ENCODE results near the gene REG3G. TPM values are rescaled to one million over a fixed set of nuclear protein-coding genes. Genes with fewer than 3 reads are reported as not detected.

REG3G gene
- total and polyA plus RNA-seq, 2 of the 13 experiments (the other 11 are each of a cell fraction or from before 2014, with no cell fraction given), result not detected

DNA sequence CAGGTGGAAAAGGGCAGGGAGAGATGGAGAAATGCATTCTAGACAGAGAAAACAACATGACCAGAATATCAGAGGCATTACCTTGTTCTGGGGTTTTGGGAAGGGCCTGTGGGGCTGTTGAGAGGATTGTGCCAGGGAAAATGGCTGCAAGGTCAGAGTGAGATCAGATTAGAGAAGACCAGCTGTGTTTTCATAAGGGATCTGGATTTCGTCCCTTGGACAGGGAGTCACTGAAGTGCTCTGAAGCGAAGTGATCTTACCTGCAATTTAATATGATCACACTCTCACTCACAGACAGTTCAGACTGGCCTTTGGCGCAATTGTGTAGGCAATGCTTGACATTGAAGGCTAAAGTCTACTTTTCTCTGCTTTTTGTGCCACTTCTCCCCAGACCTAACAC lies 20.3 kb upstream of the REG3G start (continued):
- TF ChIP-seq, protein P1, sequence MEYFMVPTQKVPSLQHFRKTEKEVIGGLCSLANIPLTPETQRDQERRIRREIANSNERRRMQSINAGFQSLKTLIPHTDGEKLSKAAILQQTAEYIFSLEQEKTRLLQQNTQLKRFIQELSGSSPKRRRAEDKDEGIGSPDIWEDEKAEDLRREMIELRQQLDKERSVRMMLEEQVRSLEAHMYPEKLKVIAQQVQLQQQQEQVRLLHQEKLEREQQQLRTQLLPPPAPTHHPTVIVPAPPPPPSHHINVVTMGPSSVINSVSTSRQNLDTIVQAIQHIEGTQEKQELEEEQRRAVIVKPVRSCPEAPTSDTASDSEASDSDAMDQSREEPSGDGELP (IDR thresholded peaks at IDR 0.05; ENCODE audit: borderline replicate concordance, low read depth), result no peak
- TF ChIP-seq BHLHE40 (IDR thresholded peaks at IDR 0.05; ENCODE audit: low read length) (no peak), MXI1 (IDR thresholded peaks at IDR 0.05; ENCODE audit: borderline replicate concordance, low read depth, low read length) (no peak)

DNA sequence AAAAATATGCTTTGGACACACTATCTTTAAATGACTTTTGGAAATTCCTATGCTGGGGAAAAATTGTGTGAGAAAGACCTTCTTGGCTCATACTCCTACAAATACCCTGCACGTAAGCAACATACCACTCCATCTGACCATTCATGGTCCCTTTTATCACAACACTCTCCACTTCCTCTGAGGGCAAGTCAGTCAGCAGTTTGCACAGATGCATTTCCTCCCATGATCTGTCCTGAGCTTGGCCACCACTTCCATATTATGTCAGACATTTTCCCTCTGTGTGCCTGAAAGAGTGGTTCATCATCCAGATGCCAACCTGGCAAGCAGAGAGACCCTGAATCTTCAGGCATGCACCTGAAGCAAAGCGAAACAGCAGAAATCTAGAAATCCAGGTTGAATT lies 16.1 kb upstream of the REG3G start:
- ATAC-seq (no peak), FAIRE-seq (no peak), DNase-seq (ENCODE audit: low spot score) (no peak)
- intact Hi-C loops (cut with micrococcal nuclease; ENCODE audit: unreplicated experiment), result no loop called here
- 13% methylated on average over 2 of the region's 2 CpGs for WGBS (ENCODE audit: low lambda C conversion rate)
- no peaks in the 10 kb centered on the region for H3K4me1 ChIP-seq (ENCODE audit: insufficient read depth, low read length)
- H3K9me3 ChIP-seq (ENCODE audit: low read length), result no peaks in the 10 kb centered on the region
- no peaks in the 10 kb centered on the region for H3K27me3 ChIP-seq (ENCODE audit: control insufficient read depth in 1 of 2, insufficient read depth in 2 of 2, low read length in 2 of 2)
- no peaks in the 10 kb centered on the region for H3K36me3 ChIP-seq (replicated peaks in 1 of 2; ENCODE audit: control insufficient read depth in 1 of 2, insufficient read depth in 2 of 2, low read length in 2 of 2)
- no peak overlapping the region for H3K9ac ChIP-seq (ENCODE audit: insufficient read depth, low read depth, low read length)
- ChIA-PET CTCF (ENCODE audit: low intra/inter-chr PET ratio, low total read pairs) (no interaction called here), POLR2A (no interaction called here)
- no TSS peak for BruUV-seq (replicated peaks)
- TF ChIP-seq ZNF891 (CRISPR knock-in tag; IDR thresholded peaks at IDR 0.05) (no peak), ZNF160 (CRISPR knock-in tag; IDR thresholded peaks at IDR 0.05) (no peak), ZSCAN9 (CRISPR knock-in tag; IDR thresholded peaks at IDR 0.05; ENCODE audit: borderline replicate concordance) (no peak), PPARG (CRISPR knock-in tag; conservative IDR thresholded peaks at IDR 0.05) (no peak), HOXA9 (CRISPR knock-in tag; IDR thresholded peaks at IDR 0.05; ENCODE audit: borderline replicate concordance) (no peak), ZNF564 (CRISPR knock-in tag; IDR thresholded peaks at IDR 0.05) (no peak), SP1 (IDR thresholded peaks at IDR 0.05) (no peak), SP1 (CRISPR knock-in tag; IDR thresholded peaks at IDR 0.05) (no peak), ZNF839 (CRISPR knock-in tag; IDR thresholded peaks at IDR 0.05; ENCODE audit: borderline replicate concordance) (no peak)
- TF ChIP-seq, protein P2, sequence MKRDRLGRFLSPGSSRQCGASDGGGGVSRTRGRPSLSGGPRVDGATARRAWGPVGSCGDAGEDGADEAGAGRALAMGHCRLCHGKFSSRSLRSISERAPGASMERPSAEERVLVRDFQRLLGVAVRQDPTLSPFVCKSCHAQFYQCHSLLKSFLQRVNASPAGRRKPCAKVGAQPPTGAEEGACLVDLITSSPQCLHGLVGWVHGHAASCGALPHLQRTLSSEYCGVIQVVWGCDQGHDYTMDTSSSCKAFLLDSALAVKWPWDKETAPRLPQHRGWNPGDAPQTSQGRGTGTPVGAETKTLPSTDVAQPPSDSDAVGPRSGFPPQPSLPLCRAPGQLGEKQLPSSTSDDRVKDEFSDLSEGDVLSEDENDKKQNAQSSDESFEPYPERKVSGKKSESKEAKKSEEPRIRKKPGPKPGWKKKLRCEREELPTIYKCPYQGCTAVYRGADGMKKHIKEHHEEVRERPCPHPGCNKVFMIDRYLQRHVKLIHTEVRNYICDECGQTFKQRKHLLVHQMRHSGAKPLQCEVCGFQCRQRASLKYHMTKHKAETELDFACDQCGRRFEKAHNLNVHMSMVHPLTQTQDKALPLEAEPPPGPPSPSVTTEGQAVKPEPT (CRISPR knock-in tag; IDR thresholded peaks at IDR 0.05; ENCODE audit: low read depth), result no peak
- no peak overlapping the region for H2AFZ ChIP-seq (ENCODE audit: low read length)
- no peaks in the 10 kb centered on the region for H4K20me1 ChIP-seq (ENCODE audit: insufficient read depth, low read length)
- H3K4me2 ChIP-seq (ENCODE audit: low read depth, low read length), result no peak overlapping the region
- in situ Hi-C loops (cut with HindIII; ENCODE audit: extremely low pct_ligation_motif_present, low pct_unique_long_range_greater_than_20kb), result no loop called here
- no peak overlapping the region for H3K4me3 ChIP-seq (replicated peaks in 1 of 3; ENCODE audit: insufficient read depth in 1 of 3, low read depth in 2 of 3, low read length in 3 of 3)
- no peaks in the 10 kb centered on the region for H3K79me2 ChIP-seq (ENCODE audit: insufficient read depth, low read length)
- no peak overlapping the region for H3K27ac ChIP-seq (ENCODE audit: extremely low read length, insufficient read depth, low read length)

Data from HepG2 (cell line).